Mucosa of rectum (tissue), 2 donors: ENCODE data around the gene PRKAG3.

ENCODE experiments used
- H3K27ac ChIP-seq, 2 donors: one replicate each; pipeline ENCODE4 v1.7.0; 2013; ENCODE audit warnings: inconsistent platforms in 2 of 2, low read depth in 2 of 2, low read length in 2 of 2
- H3K27me3 ChIP-seq, 2 donors: one replicate each; pipeline ENCODE4 v1.7.0; 2013; ENCODE audit warnings: low read length in 2 of 2; ENCODE audit not compliant: control insufficient read depth in 2 of 2, insufficient read depth in 2 of 2
- H3K36me3 ChIP-seq, 2 donors: one replicate each; pipeline ENCODE4 v1.7.0; 2013; ENCODE audit warnings: low read length in 2 of 2; ENCODE audit not compliant: control insufficient read depth in 2 of 2, insufficient read depth in 2 of 2
- H3K4me1 ChIP-seq, 2 donors: one replicate each; pipeline ENCODE4 v1.7.0; 2013; ENCODE audit warnings: low read length in 2 of 2, mild to moderate bottlenecking in 1 of 2; ENCODE audit not compliant: control insufficient read depth in 2 of 2, insufficient read depth in 2 of 2
- H3K4me3 ChIP-seq, 2 donors: one replicate each; pipeline ENCODE4 v1.7.0; 2013; ENCODE audit warnings: low read length in 2 of 2
- H3K9ac ChIP-seq, 2 donors: one replicate each; pipeline ENCODE4 v1.7.0; 2013; ENCODE audit warnings: low read length in 2 of 2, low read depth in 1 of 2, mild to moderate bottlenecking in 1 of 2
- H3K9me3 ChIP-seq, 2 donors: one replicate each; pipeline ENCODE4 v1.7.0; 2013; ENCODE audit warnings: low read length in 2 of 2; ENCODE audit not compliant: control insufficient read depth in 2 of 2
- donor health status: healthy.
- donor health status: Normal muscosa, but diverticular disease.

PRKAG3 gene

DNA sequence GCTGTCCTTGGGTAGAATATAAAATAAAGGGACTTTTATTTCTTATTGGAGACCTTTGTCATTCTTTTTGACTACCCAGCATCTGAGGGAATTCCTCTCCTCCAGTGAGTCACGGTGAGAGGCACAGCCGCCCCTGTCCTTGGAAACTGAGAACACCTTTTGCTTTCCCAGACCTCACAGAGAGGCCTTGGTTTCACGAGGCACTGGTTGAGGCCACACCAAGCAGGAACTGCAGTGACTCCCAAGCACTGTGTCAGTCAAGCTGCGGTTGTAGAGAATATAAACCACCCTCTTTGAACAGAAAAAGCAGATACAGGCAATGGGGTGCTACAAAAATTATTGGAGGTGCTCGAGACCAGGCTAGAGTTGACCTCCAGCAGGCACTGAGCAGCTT is 16.4 kb downstream of the PRKAG3 start:
- H3K9me3 ChIP-seq = no peaks in the 10 kb centered on the region
- peaks cover 11 to 14% of the 10 kb centered on the region in 2 donors for H3K4me1 ChIP-seq
- H3K9ac ChIP-seq = no peak overlapping the region
- no peak overlapping the region for H3K27ac ChIP-seq
- no peak overlapping the region for H3K4me3 ChIP-seq
- no peaks in the 10 kb centered on the region for H3K27me3 ChIP-seq
- peaks cover 0 to 32% of the 10 kb centered on the region in 2 donors for H3K36me3 ChIP-seq

DNA sequence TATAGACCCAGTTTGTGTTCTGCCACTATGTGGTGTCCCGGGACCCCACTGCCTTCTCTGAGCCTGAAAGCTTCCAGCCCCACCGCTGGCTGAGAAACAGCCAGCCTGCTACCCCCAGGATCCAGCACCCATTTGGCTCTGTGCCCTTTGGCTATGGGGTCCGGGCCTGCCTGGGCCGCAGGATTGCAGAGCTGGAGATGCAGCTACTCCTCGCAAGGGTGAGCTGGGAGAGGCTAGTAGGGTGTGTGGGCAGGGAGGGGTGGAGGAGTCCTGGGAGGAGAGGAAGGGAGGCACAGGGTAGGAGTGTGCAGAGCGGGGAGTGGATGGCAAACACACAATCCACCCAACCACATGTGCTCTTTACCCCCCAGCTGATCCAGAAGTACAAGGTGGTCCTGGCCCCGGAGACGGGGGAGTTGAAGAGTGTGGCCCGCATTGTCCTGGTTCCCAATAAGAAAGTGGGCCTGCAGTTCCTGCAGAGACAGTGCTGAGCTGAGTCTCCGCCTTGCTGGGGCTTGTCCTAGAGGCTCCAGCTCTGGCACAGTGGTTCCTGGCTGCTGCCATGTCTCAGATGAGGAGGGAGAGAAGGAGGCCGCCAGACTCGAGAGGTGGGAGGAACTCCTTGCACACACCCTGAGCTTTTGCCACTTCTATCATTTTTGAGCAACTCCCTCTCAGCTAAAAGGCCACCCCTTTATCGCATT is 16.9 kb downstream of the PRKAG3 start:
- Histone ChIP-seq H3K27me3 (no peaks in the 10 kb centered on the region), H3K9ac (no peak overlapping the region), H3K4me1 (peaks cover 11 to 14% of the 10 kb centered on the region in 2 donors), H3K4me3 (no peak overlapping the region), H3K27ac (peak overlapping the region; percentile 39 to 56), H3K9me3 (no peaks in the 10 kb centered on the region), H3K36me3 (peaks cover 0 to 32% of the 10 kb centered on the region in 2 donors)

- Histone ChIP-seq H3K9me3 (no peaks in the 10 kb centered on the region), H3K27me3 (no peaks in the 10 kb centered on the region), H3K4me1 (peaks cover 11 to 14% of the 10 kb centered on the region in 2 donors), H3K27ac (peak overlapping the region; percentile 39 to 56), H3K36me3 (peaks cover 0 to 30% of the 10 kb centered on the region in 2 donors), H3K9ac (peak overlapping the region in 1 of 2 donors; percentile 17), H3K4me3 (no peak overlapping the region)
Measured at GRCh38 chr2:218813771-218814460, 17.7 kb downstream of the PRKAG3 start.

GRCh38 chr2:218812861-218813260 is 18.7 kb downstream of the PRKAG3 start:
- H3K36me3 ChIP-seq = peaks cover 0 to 30% of the 10 kb centered on the region in 2 donors
- no peak overlapping the region for H3K9ac ChIP-seq
- peaks cover 11 to 14% of the 10 kb centered on the region in 2 donors for H3K4me1 ChIP-seq
- H3K27me3 ChIP-seq = no peaks in the 10 kb centered on the region
- no peaks in the 10 kb centered on the region for H3K9me3 ChIP-seq
- no peak overlapping the region for H3K4me3 ChIP-seq
- no peak overlapping the region for H3K27ac ChIP-seq

DNA sequence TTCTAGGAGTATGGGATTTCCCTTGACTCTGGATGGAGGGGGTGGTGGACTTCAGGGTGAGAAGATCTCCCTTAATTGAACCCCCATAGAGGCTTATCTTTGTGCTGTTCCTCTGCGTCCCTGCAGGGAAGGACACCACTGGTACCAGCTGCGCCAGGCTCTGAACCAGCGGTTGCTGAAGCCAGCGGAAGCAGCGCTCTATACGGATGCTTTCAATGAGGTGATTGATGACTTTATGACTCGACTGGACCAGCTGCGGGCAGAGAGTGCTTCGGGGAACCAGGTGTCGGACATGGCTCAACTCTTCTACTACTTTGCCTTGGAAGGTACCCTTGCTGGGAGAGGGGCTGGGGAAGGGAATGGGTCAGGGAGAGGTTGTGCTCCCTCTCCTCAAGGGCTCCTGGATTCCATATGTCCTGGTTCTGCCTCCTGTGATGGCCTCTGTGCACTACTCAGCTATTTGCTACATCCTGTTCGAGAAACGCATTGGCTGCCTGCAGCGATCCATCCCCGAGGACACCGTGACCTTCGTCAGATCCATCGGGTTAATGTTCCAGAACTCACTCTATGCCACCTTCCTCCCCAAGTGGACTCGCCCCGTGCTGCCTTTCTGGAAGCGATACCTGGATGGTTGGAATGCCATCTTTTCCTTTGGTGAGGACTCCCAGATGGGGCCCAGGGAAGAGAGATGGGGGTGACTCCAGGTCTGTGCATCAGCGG is 19.3 kb downstream of the PRKAG3 start:
- Histone ChIP-seq H3K27me3 (no peaks in the 10 kb centered on the region), H3K9ac (no peak overlapping the region), H3K9me3 (no peaks in the 10 kb centered on the region), H3K27ac (no peak overlapping the region), H3K4me1 (peaks cover 11 to 14% of the 10 kb centered on the region in 2 donors), H3K36me3 (peaks cover 0 to 26% of the 10 kb centered on the region in 2 donors), H3K4me3 (no peak overlapping the region)

GRCh38 chr2:218811382-218811781 is 20.2 kb downstream of the PRKAG3 start:
- H3K4me3 ChIP-seq = no peak overlapping the region
- H3K9ac ChIP-seq = no peak overlapping the region
- H3K4me1 ChIP-seq = peaks cover 11 to 14% of the 10 kb centered on the region in 2 donors
- H3K27ac ChIP-seq = no peak overlapping the region
- no peaks in the 10 kb centered on the region for H3K27me3 ChIP-seq
- peaks cover 0 to 23% of the 10 kb centered on the region in 2 donors for H3K36me3 ChIP-seq
- H3K9me3 ChIP-seq = no peaks in the 10 kb centered on the region

DNA sequence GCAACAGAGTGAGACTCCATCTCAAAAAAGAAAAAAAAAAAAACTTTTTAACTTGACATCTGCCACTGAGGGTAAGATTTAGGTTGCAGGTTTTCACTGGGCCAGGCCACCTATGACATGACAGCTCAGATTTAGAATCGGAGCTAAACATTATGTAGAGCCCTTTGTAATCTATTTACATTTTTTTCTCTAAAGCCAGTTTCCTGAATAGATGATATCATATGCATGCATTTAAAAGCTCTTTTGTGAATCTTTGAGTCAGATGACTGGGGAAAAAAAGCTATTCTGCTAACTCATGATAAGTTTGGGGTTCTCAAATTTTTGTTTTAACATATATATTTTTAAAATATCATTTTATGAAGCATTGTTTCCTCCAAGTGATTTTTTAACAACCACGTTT is 21.3 kb downstream of the PRKAG3 start:
- Histone ChIP-seq H3K27ac (no peak overlapping the region), H3K9ac (no peak overlapping the region), H3K4me3 (no peak overlapping the region), H3K27me3 (no peaks in the 10 kb centered on the region), H3K4me1 (peaks cover 11 to 14% of the 10 kb centered on the region in 2 donors), H3K9me3 (no peaks in the 10 kb centered on the region), H3K36me3 (peaks cover 0 to 19% of the 10 kb centered on the region in 2 donors)

DNA sequence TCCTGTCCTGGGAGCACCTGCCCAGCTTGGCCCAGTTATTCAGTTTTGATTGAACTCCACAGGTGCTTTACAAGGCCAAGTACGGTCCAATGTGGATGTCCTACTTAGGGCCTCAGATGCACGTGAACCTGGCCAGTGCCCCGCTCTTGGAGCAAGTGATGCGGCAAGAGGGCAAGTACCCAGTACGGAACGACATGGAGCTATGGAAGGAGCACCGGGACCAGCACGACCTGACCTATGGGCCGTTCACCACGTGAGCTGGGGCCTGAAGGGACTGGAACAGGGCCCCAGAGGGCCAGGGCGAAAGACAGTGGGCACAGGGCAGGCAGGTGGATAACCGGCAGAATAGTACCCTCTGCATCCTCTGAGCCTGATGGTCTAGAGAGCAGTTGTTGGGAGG is 22.1 kb downstream of the PRKAG3 start:
- Histone ChIP-seq H3K27ac (no peak overlapping the region), H3K9me3 (peaks cover 0 to 4% of the 10 kb centered on the region in 2 donors), H3K4me3 (no peak overlapping the region), H3K27me3 (no peaks in the 10 kb centered on the region), H3K4me1 (peaks cover 10 to 11% of the 10 kb centered on the region in 2 donors), H3K36me3 (peaks cover 0 to 18% of the 10 kb centered on the region in 2 donors), H3K9ac (no peak overlapping the region)

- Histone ChIP-seq H3K4me3 (no peak overlapping the region), H3K27me3 (no peaks in the 10 kb centered on the region), H3K36me3 (peaks cover 0 to 6% of the 10 kb centered on the region in 2 donors), H3K27ac (no peak overlapping the region), H3K9ac (no peak overlapping the region), H3K4me1 (no peaks in the 10 kb centered on the region), H3K9me3 (peaks cover 0 to 4% of the 10 kb centered on the region in 2 donors)
Measured at GRCh38 chr2:218807626-218808025, 24.0 kb downstream of the PRKAG3 start.
